Measurements from ENCODE around the gene AGPAT1. TPM values are rescaled to one million over a fixed set of nuclear protein-coding genes. Genes with fewer than 3 reads are reported as not detected.
A peak's percentile ranks its signal among the peaks of the same experiment; 100 is the strongest.

Gene AGPAT1
- total RNA-seq, 2 donors from 2014 or later: 44.1 to 54.5 TPM

- Histone ChIP-seq H3K27me3 (no peaks in the 10 kb centered on the region), H3K9ac (ENCODE audit: low read depth in 2 of 2, low read length in 2 of 2) (peak within 1 kb of the TSS; percentile 68 to 98), H3K27ac (no peak within 1 kb of the TSS), H3K4me1 (peaks cover 4% of the 10 kb centered on the region), H3K4me3 (peak within 1 kb of the TSS; percentile 17), H3K36me3 (no peaks in the 10 kb centered on the region), H3K9me3 (no peaks in the 10 kb centered on the region)
- no peak for DNase-seq
- intact Hi-C loops (cut with DNase I): no loop called here
- no peak for TF ChIP-seq CTCF (IDR thresholded peaks at IDR 0.05)
Measured at GRCh38 chr6:32151863-32152768, 23.8 kb downstream of the AGPAT1 start, which contains the start of gene PRRT1. TSS of gene PRRT1 (minus strand) at chr6:32151939. CDS start at chr6:32151827, 112 bp downstream.

GRCh38 chr6:32151181-32151862 lies 24.6 kb downstream of the AGPAT1 start:
- Histone ChIP-seq H3K4me1 (peaks cover 4% of the 10 kb centered on the region), H3K27me3 (no peaks in the 10 kb centered on the region), H3K9me3 (no peaks in the 10 kb centered on the region), H3K27ac (no peak overlapping the region), H3K36me3 (no peaks in the 10 kb centered on the region), H3K9ac (ENCODE audit: low read depth in 2 of 2, low read length in 2 of 2) (peak overlapping the region in 1 of 2 donors; percentile 26), H3K4me3 (peak overlapping the region; percentile 17)
- no peak for DNase-seq
- no peak for TF ChIP-seq CTCF (IDR thresholded peaks at IDR 0.05)
- intact Hi-C loops (cut with DNase I): no loop called here

GRCh38 chr6:32149932-32150870 lies 25.7 kb downstream of the AGPAT1 start:
- TF ChIP-seq CTCF (IDR thresholded peaks at IDR 0.05): no peak
- intact Hi-C loops (cut with DNase I): no loop called here
- Histone ChIP-seq H3K9ac (ENCODE audit: low read depth in 2 of 2, low read length in 2 of 2) (peak overlapping the region in 1 of 2 donors; percentile 26), H3K27me3 (no peaks in the 10 kb centered on the region), H3K4me3 (no peak overlapping the region), H3K9me3 (no peaks in the 10 kb centered on the region), H3K27ac (no peak overlapping the region), H3K4me1 (peaks cover 4% of the 10 kb centered on the region), H3K36me3 (no peaks in the 10 kb centered on the region)
- DNase-seq: no peak

GRCh38 chr6:32149092-32149755 lies 26.7 kb downstream of the AGPAT1 start:
- H3K27me3 ChIP-seq: no peaks in the 10 kb centered on the region
- peak overlapping the region; percentile 17 for H3K4me3 ChIP-seq
- no peak for TF ChIP-seq CTCF (IDR thresholded peaks at IDR 0.05)
- no peaks in the 10 kb centered on the region for H3K9me3 ChIP-seq
- intact Hi-C loops (cut with DNase I): no loop called here
- H3K36me3 ChIP-seq: no peaks in the 10 kb centered on the region
- no peak overlapping the region for H3K9ac ChIP-seq (ENCODE audit: low read depth in 2 of 2, low read length in 2 of 2)
- no peaks in the 10 kb centered on the region for H3K4me1 ChIP-seq
- no peak for DNase-seq
- H3K27ac ChIP-seq: no peak overlapping the region
